Measurements from ENCODE around the gene ADARB2.

ADARB2 gene

DNA sequence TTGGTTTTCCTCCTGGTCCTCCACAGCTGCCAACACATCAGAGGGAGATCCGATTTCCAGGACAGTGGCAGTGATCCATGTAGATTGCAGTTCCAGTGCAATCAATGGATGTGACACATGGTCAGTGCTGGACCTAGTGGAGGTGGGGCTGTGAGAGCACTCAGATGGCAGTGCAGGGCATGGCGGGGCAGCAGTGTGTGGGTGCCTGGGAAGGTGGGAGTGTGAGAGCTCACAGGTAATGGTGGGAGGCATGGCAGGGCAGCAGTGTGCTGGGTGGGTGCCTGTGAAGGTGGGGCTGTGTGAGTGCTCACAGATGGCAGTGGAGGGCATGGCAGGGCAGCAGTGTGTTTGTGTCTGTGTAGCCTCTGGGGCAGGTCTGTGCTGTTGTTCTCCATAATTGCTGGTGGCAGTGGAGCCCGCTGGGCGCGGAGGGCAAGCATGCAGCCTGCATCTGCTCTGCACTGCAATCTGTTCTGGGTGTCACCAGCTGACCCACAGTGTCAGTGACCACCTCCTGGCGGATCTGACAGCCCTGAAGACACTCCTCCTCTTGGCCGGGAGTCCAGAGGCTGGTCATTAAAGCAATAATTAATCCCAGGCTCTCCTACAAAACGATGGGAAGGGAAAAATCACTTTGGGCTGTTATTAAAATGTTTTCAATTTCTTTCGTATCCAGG lies 8.6 kb upstream of the ADARB2 start:
- FAIRE-seq (no peak), DNase-seq (ENCODE audit: insufficient read length, low spot score) (no peak)
- no peak for TF ChIP-seq POLR2A (IDR thresholded peaks at IDR 0.05; ENCODE audit: low read depth, low read length)

DNA sequence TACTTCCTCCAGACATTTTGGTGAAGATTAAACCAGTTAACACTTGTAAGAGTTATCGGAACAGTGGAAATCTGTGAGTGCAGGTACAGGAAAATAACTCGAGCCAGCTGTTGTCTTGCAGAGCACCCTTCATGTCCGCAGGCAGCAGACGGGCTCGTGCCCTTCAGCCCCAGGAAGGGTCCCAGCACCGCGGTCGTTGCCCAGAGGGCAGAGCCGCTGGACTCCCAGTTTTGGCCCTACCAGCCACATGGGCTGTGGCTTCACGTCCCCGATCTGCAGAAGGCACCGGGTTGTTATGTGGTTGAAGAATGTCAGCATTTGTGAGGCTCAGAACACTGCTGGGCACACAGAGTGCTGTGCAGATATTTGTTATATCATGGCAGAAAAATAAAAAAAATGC lies 7.2 kb upstream of the ADARB2 start:
- no peak for TF ChIP-seq POLR2A (IDR thresholded peaks at IDR 0.05; ENCODE audit: low read depth, low read length)
- no peak for DNase-seq (ENCODE audit: insufficient read length, low spot score)
- no peak for FAIRE-seq

- DNase-seq (ENCODE audit: insufficient read length, low spot score) (no peak), FAIRE-seq (no peak)
- TF ChIP-seq POLR2A (IDR thresholded peaks at IDR 0.05; ENCODE audit: low read depth, low read length), result no peak
Measured at GRCh38 chr10:1743141-1743540, 5.8 kb upstream of the ADARB2 start.

DNA sequence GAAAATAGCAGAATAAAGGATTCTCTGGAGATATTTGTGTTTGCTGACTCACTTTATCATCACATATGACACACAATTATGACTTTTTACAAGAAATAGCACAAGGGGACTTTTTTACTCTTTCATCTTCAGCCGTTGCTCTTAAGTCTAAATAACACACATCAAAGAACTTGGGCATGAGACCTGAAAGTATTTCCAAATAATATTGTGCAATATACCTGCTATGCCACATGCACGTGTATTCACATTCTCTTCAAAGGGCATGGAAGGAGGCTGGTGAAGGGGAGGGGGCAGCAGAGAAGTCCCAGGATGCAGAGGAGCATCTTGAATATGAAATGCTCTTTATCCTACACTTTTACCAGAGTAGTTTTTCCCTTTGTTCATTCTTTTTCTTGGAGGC lies 4.1 kb upstream of the ADARB2 start:
- no peak for FAIRE-seq
- TF ChIP-seq POLR2A (IDR thresholded peaks at IDR 0.05; ENCODE audit: low read depth, low read length), result no peak
- no peak for DNase-seq (ENCODE audit: insufficient read length, low spot score)

GRCh38 chr10:1739751-1740150 lies 2.4 kb upstream of the ADARB2 start:
- DNase-seq (ENCODE audit: insufficient read length, low spot score), result no peak
- TF ChIP-seq POLR2A (IDR thresholded peaks at IDR 0.05; ENCODE audit: low read depth, low read length), result no peak
- no peak for FAIRE-seq

DNA sequence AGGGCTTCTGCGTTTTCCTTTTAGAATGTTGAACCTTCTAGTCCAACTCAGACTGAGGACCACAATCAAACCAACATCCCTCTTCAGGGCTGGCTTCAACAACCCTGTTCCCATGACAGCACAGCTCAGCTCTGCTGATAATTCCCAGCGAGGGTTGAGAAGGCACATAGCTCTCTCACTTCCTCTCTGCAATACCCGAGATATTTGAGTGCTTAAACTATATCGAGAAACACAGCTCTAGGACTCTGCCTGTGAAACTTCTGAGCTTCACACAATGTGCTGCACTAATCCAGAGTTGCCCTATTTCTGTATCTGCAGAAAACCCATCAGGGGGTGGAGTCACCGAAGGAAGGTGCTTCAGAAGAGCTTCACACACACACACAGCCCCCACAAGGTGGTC lies 1.6 kb upstream of the ADARB2 start:
- DNase-seq (ENCODE audit: insufficient read length, low spot score), result no peak
- TF ChIP-seq POLR2A (IDR thresholded peaks at IDR 0.05; ENCODE audit: low read depth, low read length), result no peak
- no peak for FAIRE-seq

DNA sequence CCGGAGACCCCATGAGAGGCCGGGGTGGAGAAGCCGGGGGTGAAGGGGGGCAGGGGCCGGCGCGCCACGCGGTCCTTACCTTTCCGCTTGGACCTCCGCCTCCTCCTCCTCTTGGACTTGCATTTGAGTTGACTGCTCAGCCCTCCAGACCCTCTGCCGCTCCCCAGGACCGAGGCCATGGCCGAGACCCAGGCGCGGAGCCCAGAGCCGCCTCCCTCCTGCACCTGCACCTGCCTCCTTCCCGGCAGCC lies 428 bp downstream of the ADARB2 start:
- DNase-seq (ENCODE audit: insufficient read length, low spot score) (no peak), FAIRE-seq (no peak)
- TF ChIP-seq POLR2A (IDR thresholded peaks at IDR 0.05; ENCODE audit: low read depth, low read length), result no peak

DNA sequence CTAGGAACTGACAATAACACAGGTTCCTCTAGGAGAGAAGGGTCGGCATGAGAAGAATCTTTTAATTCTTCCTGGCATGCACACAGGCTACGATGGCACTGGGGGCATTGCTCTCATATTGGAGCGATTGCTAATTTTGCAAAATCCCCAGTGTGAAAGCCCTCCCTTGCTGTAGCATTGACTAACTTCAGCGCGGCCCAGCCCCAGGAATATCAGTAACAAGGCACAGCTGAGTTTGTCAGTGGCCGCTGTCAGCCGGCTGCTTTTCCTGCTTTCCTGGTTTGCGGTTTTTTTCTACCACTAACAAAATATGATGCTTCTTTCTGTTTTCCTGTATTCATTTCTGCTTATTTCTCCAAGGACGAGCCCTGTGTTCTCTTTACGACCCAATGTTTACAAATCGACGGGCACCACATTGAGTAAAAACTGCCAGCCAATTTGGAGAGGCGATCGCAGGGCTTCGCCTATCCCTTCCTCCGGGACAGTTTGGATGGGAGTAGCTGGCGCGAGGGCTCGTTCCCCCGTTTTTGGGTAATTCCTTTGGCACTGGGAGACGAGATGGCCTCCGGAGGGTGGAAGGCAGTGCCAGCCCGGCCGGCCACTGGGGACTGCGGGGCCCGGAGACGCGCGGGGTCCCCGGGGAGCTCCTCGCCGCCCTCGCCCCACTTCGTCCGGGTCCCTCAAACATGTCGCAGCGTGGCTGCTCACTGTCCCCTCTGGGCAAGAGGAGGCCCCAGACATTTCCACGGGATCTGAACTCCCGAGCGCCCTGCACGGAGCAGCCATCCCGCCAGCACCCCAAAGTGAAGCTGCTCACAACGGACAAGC lies 967 bp downstream of the ADARB2 start:
- TF ChIP-seq POLR2A (IDR thresholded peaks at IDR 0.05; ENCODE audit: low read depth, low read length), result no peak
- FAIRE-seq (no peak), DNase-seq (ENCODE audit: insufficient read length, low spot score) (no peak)

GRCh38 chr10:1735562-1735961 lies 1.8 kb downstream of the ADARB2 start:
- FAIRE-seq, result no peak
- DNase-seq (ENCODE audit: insufficient read length, low spot score), result no peak
- TF ChIP-seq POLR2A (IDR thresholded peaks at IDR 0.05; ENCODE audit: low read depth, low read length), result no peak

DNA sequence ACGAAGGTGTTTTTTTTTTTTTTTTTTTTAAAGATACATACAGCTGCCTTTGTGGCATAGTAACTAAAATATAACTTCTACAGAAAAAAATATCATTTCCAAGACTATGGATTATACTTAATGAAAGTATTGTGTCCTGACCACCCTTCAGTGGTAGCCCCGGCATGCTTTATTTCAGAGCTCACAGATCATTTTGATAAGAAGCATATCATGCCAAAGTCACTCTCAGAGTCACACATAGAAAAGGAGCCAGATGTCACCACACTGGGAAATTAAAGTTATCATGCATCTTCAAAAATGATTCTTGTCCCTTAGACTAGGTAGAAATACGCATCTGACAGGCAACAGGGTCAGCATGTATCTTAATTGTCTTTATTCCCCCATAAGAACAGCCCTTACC lies 3.0 kb downstream of the ADARB2 start:
- DNase-seq (ENCODE audit: insufficient read length, low spot score) (no peak), FAIRE-seq (no peak)
- no peak for TF ChIP-seq POLR2A (IDR thresholded peaks at IDR 0.05; ENCODE audit: low read depth, low read length)

GRCh38 chr10:1733720-1734119 lies 3.6 kb downstream of the ADARB2 start:
- no peak for TF ChIP-seq POLR2A (IDR thresholded peaks at IDR 0.05; ENCODE audit: low read depth, low read length)
- DNase-seq (ENCODE audit: insufficient read length, low spot score) (no peak), FAIRE-seq (no peak)

DNA sequence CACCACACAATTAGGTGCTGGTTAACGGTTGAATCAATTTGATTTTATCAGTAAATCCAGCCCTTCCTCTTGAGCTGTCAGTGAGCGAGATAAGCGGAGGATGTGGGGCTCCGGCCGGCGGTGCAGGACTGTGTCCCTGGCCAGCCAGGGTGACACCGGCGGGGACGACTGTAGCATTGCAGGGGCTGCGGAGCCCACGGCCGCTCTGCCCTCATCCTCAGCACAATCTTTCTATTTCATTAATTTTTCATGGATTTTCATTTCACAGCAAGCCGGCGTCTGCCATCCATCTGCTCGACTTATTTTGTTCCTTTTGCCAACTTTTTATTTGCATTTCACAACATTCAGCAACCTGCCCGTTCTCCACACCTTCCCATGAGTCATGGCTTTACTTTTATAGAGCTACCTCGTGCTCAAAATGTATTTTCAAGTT lies 4.7 kb downstream of the ADARB2 start:
- DNase-seq (ENCODE audit: insufficient read length, low spot score), result no peak
- TF ChIP-seq POLR2A (IDR thresholded peaks at IDR 0.05; ENCODE audit: low read depth, low read length), result no peak
- FAIRE-seq, result no peak

DNA sequence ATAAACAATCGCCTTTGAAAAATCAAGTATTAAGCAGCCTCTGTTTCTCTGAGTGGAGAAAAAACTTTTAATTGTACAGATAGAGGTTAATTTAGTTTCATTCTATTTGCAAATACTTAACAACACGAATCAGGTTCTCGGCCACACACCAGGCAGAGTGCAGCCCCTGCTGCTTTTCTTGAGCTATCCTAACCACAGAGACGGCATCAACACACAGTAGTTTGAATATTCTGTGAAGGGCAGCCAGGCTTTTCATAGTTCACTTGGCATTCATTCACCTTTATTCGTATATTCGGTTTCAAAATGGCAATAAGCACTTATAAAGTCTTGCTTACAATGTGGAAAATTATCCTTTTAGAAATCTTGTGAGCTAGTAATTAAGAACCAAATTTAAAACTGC lies 5.7 kb downstream of the ADARB2 start:
- FAIRE-seq (no peak), DNase-seq (ENCODE audit: insufficient read length, low spot score) (no peak)

GRCh38 chr10:1729751-1730150 lies 7.6 kb downstream of the ADARB2 start:
- TF ChIP-seq POLR2A (IDR thresholded peaks at IDR 0.05; ENCODE audit: low read depth, low read length), result no peak
- DNase-seq (ENCODE audit: insufficient read length, low spot score) (no peak), FAIRE-seq (no peak)

More for the DNA sequence above, 5.7 kb downstream of the ADARB2 start:
- TF ChIP-seq POLR2A (IDR thresholded peaks at IDR 0.05; ENCODE audit: low read depth, low read length), result no peak

DNA sequence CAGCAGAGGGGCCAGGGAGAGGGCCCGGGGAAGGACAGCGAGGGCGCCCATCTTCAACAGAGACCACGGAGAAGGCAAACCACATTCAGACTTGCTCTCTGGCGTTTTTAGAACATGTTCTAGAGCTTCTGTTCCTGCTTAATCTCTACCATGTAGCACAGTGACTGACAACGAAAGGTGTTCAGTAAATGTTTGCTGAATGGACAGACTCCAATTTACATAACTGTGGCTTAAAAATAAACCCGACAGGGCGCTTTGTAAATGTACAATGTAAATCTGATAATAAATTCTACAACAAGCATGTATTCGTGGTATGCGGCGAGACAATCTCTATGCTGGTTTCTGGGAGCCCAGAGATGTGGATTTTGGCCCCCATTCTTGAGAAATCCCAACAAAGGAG lies 10.5 kb downstream of the ADARB2 start:
- DNase-seq (ENCODE audit: insufficient read length, low spot score), result no peak
- no peak for FAIRE-seq
- TF ChIP-seq POLR2A (IDR thresholded peaks at IDR 0.05; ENCODE audit: low read depth, low read length), result no peak
